Measurements from ENCODE around the gene VRK2.

GRCh38 chr2:58131191-58132011, 84.8 kb downstream of the VRK2 start:
- TF ChIP-seq TP53 (CRISPR knock-in tag; IDR thresholded peaks at IDR 0.05): no peak
- TF ChIP-seq CTCF (IDR thresholded peaks at IDR 0.05): no peak
- no peak for TF ChIP-seq GRHL2 (CRISPR knock-in tag; IDR thresholded peaks at IDR 0.05; ENCODE audit: insufficient replicate concordance, severe bottlenecking)
- no peak for TF ChIP-seq USF2 (CRISPR knock-in tag; IDR thresholded peaks at IDR 0.05)
- no peak for TF ChIP-seq E2F1 (CRISPR knock-in tag; IDR thresholded peaks at IDR 0.05)
- TF ChIP-seq, protein P1, sequence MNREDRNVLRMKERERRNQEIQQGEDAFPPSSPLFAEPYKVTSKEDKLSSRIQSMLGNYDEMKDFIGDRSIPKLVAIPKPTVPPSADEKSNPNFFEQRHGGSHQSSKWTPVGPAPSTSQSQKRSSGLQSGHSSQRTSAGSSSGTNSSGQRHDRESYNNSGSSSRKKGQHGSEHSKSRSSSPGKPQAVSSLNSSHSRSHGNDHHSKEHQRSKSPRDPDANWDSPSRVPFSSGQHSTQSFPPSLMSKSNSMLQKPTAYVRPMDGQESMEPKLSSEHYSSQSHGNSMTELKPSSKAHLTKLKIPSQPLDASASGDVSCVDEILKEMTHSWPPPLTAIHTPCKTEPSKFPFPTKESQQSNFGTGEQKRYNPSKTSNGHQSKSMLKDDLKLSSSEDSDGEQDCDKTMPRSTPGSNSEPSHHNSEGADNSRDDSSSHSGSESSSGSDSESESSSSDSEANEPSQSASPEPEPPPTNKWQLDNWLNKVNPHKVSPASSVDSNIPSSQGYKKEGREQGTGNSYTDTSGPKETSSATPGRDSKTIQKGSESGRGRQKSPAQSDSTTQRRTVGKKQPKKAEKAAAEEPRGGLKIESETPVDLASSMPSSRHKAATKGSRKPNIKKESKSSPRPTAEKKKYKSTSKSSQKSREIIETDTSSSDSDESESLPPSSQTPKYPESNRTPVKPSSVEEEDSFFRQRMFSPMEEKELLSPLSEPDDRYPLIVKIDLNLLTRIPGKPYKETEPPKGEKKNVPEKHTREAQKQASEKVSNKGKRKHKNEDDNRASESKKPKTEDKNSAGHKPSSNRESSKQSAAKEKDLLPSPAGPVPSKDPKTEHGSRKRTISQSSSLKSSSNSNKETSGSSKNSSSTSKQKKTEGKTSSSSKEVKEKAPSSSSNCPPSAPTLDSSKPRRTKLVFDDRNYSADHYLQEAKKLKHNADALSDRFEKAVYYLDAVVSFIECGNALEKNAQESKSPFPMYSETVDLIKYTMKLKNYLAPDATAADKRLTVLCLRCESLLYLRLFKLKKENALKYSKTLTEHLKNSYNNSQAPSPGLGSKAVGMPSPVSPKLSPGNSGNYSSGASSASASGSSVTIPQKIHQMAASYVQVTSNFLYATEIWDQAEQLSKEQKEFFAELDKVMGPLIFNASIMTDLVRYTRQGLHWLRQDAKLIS (CRISPR knock-in tag; IDR thresholded peaks at IDR 0.05; ENCODE audit: borderline replicate concordance): no peak
- no peak for TF ChIP-seq EMX1 (CRISPR knock-in tag; IDR thresholded peaks at IDR 0.05)
- no peak for TF ChIP-seq E2F4 (CRISPR knock-in tag; IDR thresholded peaks at IDR 0.05; ENCODE audit: borderline replicate concordance, low read depth)
